ENCODE data around the gene ST6GAL1.
"Not testable (repeated sequence)": the region's sequence is repeated elsewhere in the genome, so short reads cannot be mapped to it uniquely, and the experiment has no call there.

DNA sequence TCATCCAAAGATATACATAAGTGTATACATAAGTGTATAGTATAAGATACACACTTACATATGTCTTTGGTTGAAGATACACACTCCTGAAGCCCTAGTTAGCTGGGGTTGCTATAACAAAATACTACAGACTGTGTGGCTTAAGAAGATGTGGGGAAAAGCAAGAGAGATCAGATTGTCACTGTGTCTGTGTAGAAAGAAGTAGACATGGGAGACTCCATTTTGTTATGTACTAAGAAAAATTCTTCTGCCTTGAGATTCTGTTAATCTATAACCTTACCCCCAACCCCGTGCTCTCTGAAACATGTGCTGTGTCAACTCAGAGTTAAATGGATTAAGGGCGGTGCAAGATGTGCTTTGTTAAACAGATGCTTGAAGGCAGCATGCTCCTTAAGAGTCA lies 37.3 kb upstream of the ST6GAL1 start:
- TF ChIP-seq, protein P1, sequence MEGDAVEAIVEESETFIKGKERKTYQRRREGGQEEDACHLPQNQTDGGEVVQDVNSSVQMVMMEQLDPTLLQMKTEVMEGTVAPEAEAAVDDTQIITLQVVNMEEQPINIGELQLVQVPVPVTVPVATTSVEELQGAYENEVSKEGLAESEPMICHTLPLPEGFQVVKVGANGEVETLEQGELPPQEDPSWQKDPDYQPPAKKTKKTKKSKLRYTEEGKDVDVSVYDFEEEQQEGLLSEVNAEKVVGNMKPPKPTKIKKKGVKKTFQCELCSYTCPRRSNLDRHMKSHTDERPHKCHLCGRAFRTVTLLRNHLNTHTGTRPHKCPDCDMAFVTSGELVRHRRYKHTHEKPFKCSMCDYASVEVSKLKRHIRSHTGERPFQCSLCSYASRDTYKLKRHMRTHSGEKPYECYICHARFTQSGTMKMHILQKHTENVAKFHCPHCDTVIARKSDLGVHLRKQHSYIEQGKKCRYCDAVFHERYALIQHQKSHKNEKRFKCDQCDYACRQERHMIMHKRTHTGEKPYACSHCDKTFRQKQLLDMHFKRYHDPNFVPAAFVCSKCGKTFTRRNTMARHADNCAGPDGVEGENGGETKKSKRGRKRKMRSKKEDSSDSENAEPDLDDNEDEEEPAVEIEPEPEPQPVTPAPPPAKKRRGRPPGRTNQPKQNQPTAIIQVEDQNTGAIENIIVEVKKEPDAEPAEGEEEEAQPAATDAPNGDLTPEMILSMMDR (IDR thresholded peaks at IDR 0.05 in 2 of 3, conservative IDR thresholded peaks at IDR 0.05 in 1 of 3; ENCODE audit: control insufficient read depth in 2 of 3, extremely low read depth in 1 of 3, insufficient read depth in 1 of 3, low read depth in 3 of 3, low read length in 3 of 3) = not testable (repeated sequence)
- TF ChIP-seq RELA (IDR thresholded peaks at IDR 0.05; ENCODE audit: borderline replicate concordance, partially characterized antibody); EGR1 (IDR thresholded peaks at IDR 0.05; ENCODE audit: borderline replicate concordance in 1 of 2, low read depth in 2 of 2, low read length in 2 of 2): not testable (repeated sequence)

Data from GM12878 (cell line).